WTC11 (cell line): Measurements from ENCODE around the gene P2RY6. TPM values are rescaled to one million over a fixed set of nuclear protein-coding genes. Genes with fewer than 3 reads are reported as not detected.

Experiments used
- ATAC-seq: fragments of 200-7000 bp; cut with Tn5 transposase; 2 replicates; pipeline ENCODE4 v1.10.0; 2021; ENCODE audit warnings: mild to moderate bottlenecking, moderate library complexity
- CTCF ChIA-PET: fragments of 300-600 bp; sonication (Branson Sonifier 250); formaldehyde crosslinking; loops from one replicate; lab custom pipeline; 2021; ENCODE audit warnings: antibody characterized with exemption; lab: Charles Lee
- POLR2A ChIA-PET: fragments of 350-600 bp; sonication (Branson Sonifier 250); formaldehyde crosslinking; loops from one replicate; lab custom pipeline; 2021; ENCODE audit warnings: antibody characterized with exemption; lab: Charles Lee
- DNase-seq: peaks from one replicate; pipeline ENCODE4 v3.0.0; 2021; ENCODE audit warnings: low spot score
- H3K27ac Mint-ChIP-seq: 2 replicates; pipeline ENCODE4 v1.8.0; 2021; ENCODE audit warnings: mixed read lengths
- H3K27me3 Mint-ChIP-seq: 2 replicates; pipeline ENCODE4 v1.8.0; 2021; ENCODE audit warnings: low read depth, mild to moderate bottlenecking, moderate library complexity, mixed read lengths
- H3K36me3 Mint-ChIP-seq: 2 replicates; pipeline ENCODE4 v1.8.0; 2021; ENCODE audit warnings: mixed read lengths
- H3K4me1 Mint-ChIP-seq: 2 replicates; pipeline ENCODE4 v1.8.0; 2022; ENCODE audit warnings: mixed read lengths
- H3K4me3 Mint-ChIP-seq: 2 replicates; pipeline ENCODE4 v1.8.0; 2021; ENCODE audit warnings: mild to moderate bottlenecking, moderate library complexity, mixed read lengths
- H3K9me3 Mint-ChIP-seq: 2 replicates; pipeline ENCODE4 v1.8.0; 2021; ENCODE audit warnings: mixed read lengths
- ATF1 ChIP-seq: sonication (generic); formaldehyde crosslinking; IDR thresholded peaks from 2 replicates; pipeline ENCODE4 v1.8.1; 2023; ENCODE audit warnings: mild to moderate bottlenecking, moderate library complexity, missing genetic modification reagents
- CREB1 ChIP-seq: sonication (generic); formaldehyde crosslinking; IDR thresholded peaks from 2 replicates; pipeline ENCODE4 v1.8.0; 2023; ENCODE audit warnings: mild to moderate bottlenecking, missing genetic modification reagents
- CREM ChIP-seq: sonication (generic); formaldehyde crosslinking; IDR thresholded peaks from 2 replicates; pipeline ENCODE4 v1.8.1; 2022; ENCODE audit warnings: mild to moderate bottlenecking, missing genetic modification reagents, moderate library complexity
- ETV6 ChIP-seq: sonication (generic); formaldehyde crosslinking; IDR thresholded peaks from 2 replicates; pipeline ENCODE4 v1.8.1; 2022; ENCODE audit warnings: mild to moderate bottlenecking, missing genetic modification reagents
- FOXK1 ChIP-seq: sonication (generic); formaldehyde crosslinking; IDR thresholded peaks from 2 replicates; pipeline ENCODE4 v1.8.0; 2022; ENCODE audit warnings: mild to moderate bottlenecking, moderate library complexity, missing genetic modification reagents
- GABPB1 ChIP-seq: sonication (generic); formaldehyde crosslinking; IDR thresholded peaks from 2 replicates; pipeline ENCODE4 v1.8.1; 2023; ENCODE audit warnings: mild to moderate bottlenecking, missing genetic modification reagents
- MXD4 ChIP-seq: fragments of 250-450 bp; sonication (Bioruptor Pico); IDR thresholded peaks from 2 replicates; pipeline ENCODE4 v1.8.0; 2021; ENCODE audit warnings: mild to moderate bottlenecking, moderate library complexity, borderline replicate concordance
- NFE2L1 ChIP-seq: sonication (generic); formaldehyde crosslinking; IDR thresholded peaks from 2 replicates; pipeline ENCODE4 v1.8.1; 2023; ENCODE audit warnings: missing genetic modification reagents
- RORB ChIP-seq: fragments of 250-450 bp; sonication (Bioruptor Pico); IDR thresholded peaks from 2 replicates; pipeline ENCODE4 v1.9.0; 2021; ENCODE audit warnings: mild to moderate bottlenecking
- SMAD3 ChIP-seq: sonication (generic); formaldehyde crosslinking; IDR thresholded peaks from 2 replicates; pipeline ENCODE4 v1.8.0; 2022; ENCODE audit warnings: missing genetic modification reagents, mild to moderate bottlenecking, borderline replicate concordance
- SMAD4 ChIP-seq: sonication (generic); formaldehyde crosslinking; IDR thresholded peaks from 2 replicates; pipeline ENCODE4 v1.8.0; 2022; ENCODE audit warnings: mild to moderate bottlenecking, missing genetic modification reagents
- ZNF396 ChIP-seq: fragments of 250-450 bp; sonication (Bioruptor Pico); IDR thresholded peaks from 2 replicates; pipeline ENCODE4 v1.8.0; 2021; ENCODE audit warnings: mild to moderate bottlenecking, moderate library complexity, borderline replicate concordance
- ZNF423 ChIP-seq: fragments of 250-450 bp; sonication (Bioruptor Pico); IDR thresholded peaks from 2 replicates; pipeline ENCODE4 v2.1.2; 2022; ENCODE audit warnings: mild to moderate bottlenecking, moderate library complexity
- total RNA-seq: library from RNA; stranded (reverse); gene quantifications from 3 replicates; pipeline ENCODE4 v1.2.3, GENCODE V29; 2021
- TF ChIP-seq, protein P1 (sequence below): sonication (generic); formaldehyde crosslinking; IDR thresholded peaks from 2 replicates; pipeline ENCODE4 v1.8.0; 2022; ENCODE audit warnings: mild to moderate bottlenecking, missing genetic modification reagents
- TF ChIP-seq, protein P2 (sequence below): sonication (generic); formaldehyde crosslinking; IDR thresholded peaks from 2 replicates; pipeline ENCODE4 v1.8.1; 2022; ENCODE audit warnings: mild to moderate bottlenecking, moderate library complexity, missing genetic modification reagents
- TF ChIP-seq, protein P3 (sequence below): sonication (generic); formaldehyde crosslinking; IDR thresholded peaks from 2 replicates; pipeline ENCODE4 v1.8.1; 2023; ENCODE audit warnings: mild to moderate bottlenecking, moderate library complexity, missing genetic modification reagents
- TF ChIP-seq, protein P4 (sequence below): fragments of 250-450 bp; sonication (Bioruptor Pico); IDR thresholded peaks from 2 replicates; pipeline ENCODE4 v1.9.0; 2021; ENCODE audit warnings: mild to moderate bottlenecking, borderline replicate concordance
- TF ChIP-seq, protein P5 (sequence below): sonication (generic); formaldehyde crosslinking; conservative IDR thresholded peaks from 2 replicates; pipeline ENCODE4 v1.8.1; 2022; ENCODE audit warnings: mild to moderate bottlenecking, missing genetic modification reagents

The P2RY6 gene
- total RNA-seq, 1 experiment from 2014 or later: not detected

DNA sequence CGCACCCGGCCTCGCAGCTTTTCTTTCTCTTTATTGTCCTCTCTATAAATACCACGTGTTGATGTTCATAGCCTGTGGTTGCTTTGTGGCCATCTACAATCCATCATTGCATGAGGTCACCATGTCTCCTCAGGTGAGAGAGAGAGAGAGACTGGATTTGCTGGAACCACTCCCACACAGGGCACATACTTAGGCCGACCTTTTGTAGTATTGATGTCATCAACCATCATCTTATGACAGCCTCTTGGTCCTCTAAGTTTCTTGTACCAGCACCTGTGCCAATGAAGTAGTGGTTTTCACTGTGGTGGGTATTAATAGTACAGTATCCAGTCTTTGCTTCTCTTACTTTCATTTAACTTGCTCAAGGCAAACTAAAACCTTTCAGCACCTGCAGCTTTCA is 22.8 kb upstream of the P2RY6 start:
- H3K27ac Mint-ChIP-seq: no peak overlapping the region
- no peak for TF ChIP-seq ZNF423
- TF ChIP-seq, protein P1, sequence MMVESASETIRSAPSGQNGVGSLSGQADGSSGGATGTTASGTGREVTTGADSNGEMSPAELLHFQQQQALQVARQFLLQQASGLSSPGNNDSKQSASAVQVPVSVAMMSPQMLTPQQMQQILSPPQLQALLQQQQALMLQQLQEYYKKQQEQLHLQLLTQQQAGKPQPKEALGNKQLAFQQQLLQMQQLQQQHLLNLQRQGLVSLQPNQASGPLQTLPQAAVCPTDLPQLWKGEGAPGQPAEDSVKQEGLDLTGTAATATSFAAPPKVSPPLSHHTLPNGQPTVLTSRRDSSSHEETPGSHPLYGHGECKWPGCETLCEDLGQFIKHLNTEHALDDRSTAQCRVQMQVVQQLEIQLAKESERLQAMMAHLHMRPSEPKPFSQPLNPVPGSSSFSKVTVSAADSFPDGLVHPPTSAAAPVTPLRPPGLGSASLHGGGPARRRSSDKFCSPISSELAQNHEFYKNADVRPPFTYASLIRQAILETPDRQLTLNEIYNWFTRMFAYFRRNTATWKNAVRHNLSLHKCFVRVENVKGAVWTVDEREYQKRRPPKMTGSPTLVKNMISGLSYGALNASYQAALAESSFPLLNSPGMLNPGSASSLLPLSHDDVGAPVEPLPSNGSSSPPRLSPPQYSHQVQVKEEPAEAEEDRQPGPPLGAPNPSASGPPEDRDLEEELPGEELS (CRISPR knock-in tag): no peak
- no peak for TF ChIP-seq ZNF396 (CRISPR knock-in tag)
- TF ChIP-seq, protein P2, sequence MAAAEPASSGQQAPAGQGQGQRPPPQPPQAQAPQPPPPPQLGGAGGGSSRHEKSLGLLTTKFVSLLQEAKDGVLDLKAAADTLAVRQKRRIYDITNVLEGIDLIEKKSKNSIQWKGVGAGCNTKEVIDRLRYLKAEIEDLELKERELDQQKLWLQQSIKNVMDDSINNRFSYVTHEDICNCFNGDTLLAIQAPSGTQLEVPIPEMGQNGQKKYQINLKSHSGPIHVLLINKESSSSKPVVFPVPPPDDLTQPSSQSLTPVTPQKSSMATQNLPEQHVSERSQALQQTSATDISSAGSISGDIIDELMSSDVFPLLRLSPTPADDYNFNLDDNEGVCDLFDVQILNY (CRISPR knock-in tag): no peak
- TF ChIP-seq, protein P3, sequence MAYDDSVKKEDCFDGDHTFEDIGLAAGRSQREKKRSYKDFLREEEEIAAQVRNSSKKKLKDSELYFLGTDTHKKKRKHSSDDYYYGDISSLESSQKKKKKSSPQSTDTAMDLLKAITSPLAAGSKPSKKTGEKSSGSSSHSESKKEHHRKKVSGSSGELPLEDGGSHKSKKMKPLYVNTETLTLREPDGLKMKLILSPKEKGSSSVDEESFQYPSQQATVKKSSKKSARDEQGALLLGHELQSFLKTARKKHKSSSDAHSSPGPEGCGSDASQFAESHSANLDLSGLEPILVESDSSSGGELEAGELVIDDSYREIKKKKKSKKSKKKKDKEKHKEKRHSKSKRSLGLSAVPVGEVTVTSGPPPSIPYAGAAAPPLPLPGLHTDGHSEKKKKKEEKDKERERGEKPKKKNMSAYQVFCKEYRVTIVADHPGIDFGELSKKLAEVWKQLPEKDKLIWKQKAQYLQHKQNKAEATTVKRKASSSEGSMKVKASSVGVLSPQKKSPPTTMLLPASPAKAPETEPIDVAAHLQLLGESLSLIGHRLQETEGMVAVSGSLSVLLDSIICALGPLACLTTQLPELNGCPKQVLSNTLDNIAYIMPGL (CRISPR knock-in tag): no peak
- TF ChIP-seq SMAD3 (CRISPR knock-in tag): no peak
- TF ChIP-seq, protein P4, sequence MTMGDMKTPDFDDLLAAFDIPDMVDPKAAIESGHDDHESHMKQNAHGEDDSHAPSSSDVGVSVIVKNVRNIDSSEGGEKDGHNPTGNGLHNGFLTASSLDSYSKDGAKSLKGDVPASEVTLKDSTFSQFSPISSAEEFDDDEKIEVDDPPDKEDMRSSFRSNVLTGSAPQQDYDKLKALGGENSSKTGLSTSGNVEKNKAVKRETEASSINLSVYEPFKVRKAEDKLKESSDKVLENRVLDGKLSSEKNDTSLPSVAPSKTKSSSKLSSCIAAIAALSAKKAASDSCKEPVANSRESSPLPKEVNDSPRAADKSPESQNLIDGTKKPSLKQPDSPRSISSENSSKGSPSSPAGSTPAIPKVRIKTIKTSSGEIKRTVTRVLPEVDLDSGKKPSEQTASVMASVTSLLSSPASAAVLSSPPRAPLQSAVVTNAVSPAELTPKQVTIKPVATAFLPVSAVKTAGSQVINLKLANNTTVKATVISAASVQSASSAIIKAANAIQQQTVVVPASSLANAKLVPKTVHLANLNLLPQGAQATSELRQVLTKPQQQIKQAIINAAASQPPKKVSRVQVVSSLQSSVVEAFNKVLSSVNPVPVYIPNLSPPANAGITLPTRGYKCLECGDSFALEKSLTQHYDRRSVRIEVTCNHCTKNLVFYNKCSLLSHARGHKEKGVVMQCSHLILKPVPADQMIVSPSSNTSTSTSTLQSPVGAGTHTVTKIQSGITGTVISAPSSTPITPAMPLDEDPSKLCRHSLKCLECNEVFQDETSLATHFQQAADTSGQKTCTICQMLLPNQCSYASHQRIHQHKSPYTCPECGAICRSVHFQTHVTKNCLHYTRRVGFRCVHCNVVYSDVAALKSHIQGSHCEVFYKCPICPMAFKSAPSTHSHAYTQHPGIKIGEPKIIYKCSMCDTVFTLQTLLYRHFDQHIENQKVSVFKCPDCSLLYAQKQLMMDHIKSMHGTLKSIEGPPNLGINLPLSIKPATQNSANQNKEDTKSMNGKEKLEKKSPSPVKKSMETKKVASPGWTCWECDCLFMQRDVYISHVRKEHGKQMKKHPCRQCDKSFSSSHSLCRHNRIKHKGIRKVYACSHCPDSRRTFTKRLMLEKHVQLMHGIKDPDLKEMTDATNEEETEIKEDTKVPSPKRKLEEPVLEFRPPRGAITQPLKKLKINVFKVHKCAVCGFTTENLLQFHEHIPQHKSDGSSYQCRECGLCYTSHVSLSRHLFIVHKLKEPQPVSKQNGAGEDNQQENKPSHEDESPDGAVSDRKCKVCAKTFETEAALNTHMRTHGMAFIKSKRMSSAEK (CRISPR knock-in tag): no peak
- no peak for TF ChIP-seq FOXK1 (CRISPR knock-in tag)
- no peak for TF ChIP-seq GABPB1 (CRISPR knock-in tag)
- TF ChIP-seq ATF1 (CRISPR knock-in tag): no peak
- no peak for TF ChIP-seq ETV6 (CRISPR knock-in tag)
- TF ChIP-seq NFE2L1 (CRISPR knock-in tag): no peak
- TF ChIP-seq SMAD4 (CRISPR knock-in tag): no peak
- no peak for TF ChIP-seq CREM (CRISPR knock-in tag)
- no peak for TF ChIP-seq CREB1 (CRISPR knock-in tag)
- TF ChIP-seq RORB (CRISPR knock-in tag): no peak
- TF ChIP-seq, protein P5, sequence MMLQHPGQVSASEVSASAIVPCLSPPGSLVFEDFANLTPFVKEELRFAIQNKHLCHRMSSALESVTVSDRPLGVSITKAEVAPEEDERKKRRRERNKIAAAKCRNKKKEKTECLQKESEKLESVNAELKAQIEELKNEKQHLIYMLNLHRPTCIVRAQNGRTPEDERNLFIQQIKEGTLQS (CRISPR knock-in tag): no peak
- TF ChIP-seq MXD4: no peak
- ATAC-seq: no peak
- no peak overlapping the region for H3K4me3 Mint-ChIP-seq
- ChIA-PET POLR2A (no interaction called here), CTCF (interaction anchor here (1.2 to 1.6 kb wide), 4 partner anchors 12 to 107 kb away, joined by 3 to 8 read pairs (median 3); no protein-coding TSS in a partner anchor)
- peaks cover 22% of the 10 kb centered on the region for H3K4me1 Mint-ChIP-seq
- no peaks in the 10 kb centered on the region; the same call in 1 of the 2 replicates for H3K27me3 Mint-ChIP-seq
- DNase-seq: no peak
- H3K9me3 Mint-ChIP-seq: no peaks in the 10 kb centered on the region
- H3K36me3 Mint-ChIP-seq: no peaks in the 10 kb centered on the region
